ENCODE results near the gene LRRC71. TPM values are rescaled to one million over a fixed set of nuclear protein-coding genes. Genes with fewer than 3 reads are reported as not detected.
A peak's percentile ranks its signal among the peaks of the same experiment; 100 is the strongest.

Gene LRRC71
- not detected for total RNA-seq (2013)
- polyA plus RNA-seq (not detected), polyA minus RNA-seq (not detected in 2 replicates), total RNA-seq (0 to 0.60 (median 0) reads per million in 11 experiments)

GRCh38 chr1:156920233-156921052, at the start of gene LRRC71:
Gene LRRC71 (plus strand): TSS chr1:156920632. CDS start chr1:156920804, 172 bp downstream.
- DNase-seq = peak; percentile 16 to 48 (median 27)
- Mint-ChIP-seq H3K27me3 (ENCODE audit: low read depth in 3 of 3) (peaks cover 70 to 80% (median 73%) of the 10 kb centered on the region in 3 donors), H3K4me3 (peak within 1 kb of the TSS in 1 of 2 donors; percentile 88), H3K9me3 (peaks cover 0 to 26% (median 14%) of the 10 kb centered on the region in 7 donors), H3K27ac (no peak within 1 kb of the TSS), H3K36me3 (peaks cover 0 to 16% of the 10 kb centered on the region in 2 donors), H3K4me1 (peaks cover 25% of the 10 kb centered on the region)
- Histone ChIP-seq H3K9ac (ENCODE audit: insufficient read depth, low read length, poor library complexity, severe bottlenecking) (no peak within 1 kb of the TSS), H3K27ac (ENCODE audit: low read depth in 1 of 2, low read length in 2 of 2) (no peak within 1 kb of the TSS), H3K4me2 (replicated peaks; ENCODE audit: extremely low read depth, low read length, poor library complexity, severe bottlenecking) (peak within 1 kb of the TSS; percentile 23), H2AFZ (ENCODE audit: insufficient read depth, low read depth, low read length, poor library complexity, severe bottlenecking) (no peak within 1 kb of the TSS), H3K36me3 (replicated peaks in 1 of 2; ENCODE audit: control insufficient read depth in 1 of 2, insufficient read depth in 2 of 2, low read length in 2 of 2) (no peaks in the 10 kb centered on the region), H3K9me3 (replicated peaks in 1 of 2; ENCODE audit: control insufficient read depth in 1 of 2, insufficient read depth in 1 of 2, low read length in 2 of 2) (peaks cover 0 to 28% of the 10 kb centered on the region in 2 donors), H3K27me3 (ENCODE audit: control insufficient read depth in 2 of 2, insufficient read depth in 2 of 2, low read length in 2 of 2) (peaks cover 55 to 70% of the 10 kb centered on the region in 2 donors), H3K4me3 (replicated peaks in 1 of 3; ENCODE audit: low read depth in 2 of 3, low read length in 3 of 3) (no peak within 1 kb of the TSS), H4K20me1 (ENCODE audit: insufficient read depth, low read length) (no peaks in the 10 kb centered on the region), H3K79me2 (ENCODE audit: insufficient read depth, low read length) (no peaks in the 10 kb centered on the region), H3K4me1 (ENCODE audit: control insufficient read depth in 1 of 2, insufficient read depth in 2 of 2, low read length in 2 of 2) (peaks cover 8 to 18% of the 10 kb centered on the region in 2 donors)
- peak; percentile 70 for TF ChIP-seq CTCF (IDR thresholded peaks at IDR 0.05)
- intact Hi-C loops (cut with micrococcal nuclease) = no loop called here
- 11% methylated on average over 65 of the region's 71 CpGs for WGBS (ENCODE audit: insufficient coverage)

GRCh38 chr1:156873659-156874058, 46.8 kb upstream of the LRRC71 start:
- no peaks in the 10 kb centered on the region for H3K9me3 ChIP-seq (replicated peaks in 1 of 2; ENCODE audit: control insufficient read depth in 1 of 2, insufficient read depth in 1 of 2, low read length in 2 of 2)

More at GRCh38 chr1:156873659-156874058, 46.8 kb upstream of the LRRC71 start:
- Histone ChIP-seq H3K9ac (ENCODE audit: insufficient read depth, low read length, poor library complexity, severe bottlenecking) (no peak overlapping the region), H3K4me3 (replicated peaks in 1 of 3; ENCODE audit: low read depth in 2 of 3, low read length in 3 of 3) (no peak overlapping the region), H4K20me1 (ENCODE audit: insufficient read depth, low read length) (no peaks in the 10 kb centered on the region), H3K27me3 (ENCODE audit: control insufficient read depth in 2 of 2, insufficient read depth in 2 of 2, low read length in 2 of 2) (peaks cover 0 to 12% of the 10 kb centered on the region in 2 donors), H3K27ac (ENCODE audit: low read depth in 1 of 2, low read length in 2 of 2) (no peak overlapping the region), H3K79me2 (ENCODE audit: insufficient read depth, low read length) (no peaks in the 10 kb centered on the region), H3K4me2 (replicated peaks; ENCODE audit: extremely low read depth, low read length, poor library complexity, severe bottlenecking) (no peak overlapping the region), H2AFZ (ENCODE audit: insufficient read depth, low read depth, low read length, poor library complexity, severe bottlenecking) (no peak overlapping the region), H3K4me1 (ENCODE audit: control insufficient read depth in 1 of 2, insufficient read depth in 2 of 2, low read length in 2 of 2) (no peaks in the 10 kb centered on the region), H3K36me3 (replicated peaks in 1 of 2; ENCODE audit: control insufficient read depth in 1 of 2, insufficient read depth in 2 of 2, low read length in 2 of 2) (no peaks in the 10 kb centered on the region)
- H3K36me3 Mint-ChIP-seq = no peaks in the 10 kb centered on the region
- WGBS (ENCODE audit: insufficient coverage) = 98% methylated on average over 18 of the region's 18 CpGs
- no peaks in the 10 kb centered on the region for H3K4me1 Mint-ChIP-seq
- H3K9me3 Mint-ChIP-seq = no peaks in the 10 kb centered on the region
- H3K4me3 Mint-ChIP-seq = no peak overlapping the region
- intact Hi-C loops (cut with micrococcal nuclease) = no loop called here
- peaks cover 22 to 28% (median 24%) of the 10 kb centered on the region in 3 donors for H3K27me3 Mint-ChIP-seq (ENCODE audit: low read depth in 3 of 3)
- H3K27ac Mint-ChIP-seq = no peak overlapping the region
- TF ChIP-seq CTCF (IDR thresholded peaks at IDR 0.05) = no peak
- no peak for DNase-seq
